B cell (primary cell): ENCODE measurements around the gene SEMA6D. TPM values are rescaled to one million over a fixed set of nuclear protein-coding genes. Genes with fewer than 3 reads are reported as not detected.

ENCODE experiments used
- ATAC-seq: fragments of 200-7000 bp; cut with Tn5 transposase; one replicate; pipeline ENCODE4 v1.10.0; 2021; ENCODE audit warnings: low read depth, mild to moderate bottlenecking, moderate number of reproducible peaks, moderate library complexity
- CTCF ChIA-PET: fragments of 350-600 bp; sonication (Branson Sonifier 250); formaldehyde crosslinking; loops from one replicate; lab custom pipeline; 2021; ENCODE audit warnings: antibody characterized with exemption, inconsistent platforms; lab: Charles Lee
- POLR2A ChIA-PET: fragments of 350-600 bp; sonication (Branson Sonifier 250); formaldehyde crosslinking; loops from one replicate; lab custom pipeline; 2021; ENCODE audit warnings: antibody characterized with exemption; lab: Charles Lee
- DNase-seq: peaks from one replicate; pipeline ENCODE4 v3.0.0; 2013
- H2AFZ ChIP-seq: 2 replicates; pipeline ENCODE4 v1.6.1; 2012; ENCODE audit warnings: mild to moderate bottlenecking, low read depth, low read length; ENCODE audit not compliant: insufficient read depth, poor library complexity, severe bottlenecking
- H3K27ac ChIP-seq, 2 donors: 1 replicate in 1 of 2; 2 replicates in 1 of 2; pipeline ENCODE4 v1.5.1; 2012 to 2013; ENCODE audit warnings: low read length in 2 of 2, mild to moderate bottlenecking in 2 of 2, moderate library complexity in 1 of 2
- H3K27me3 ChIP-seq, 4 experiments: fragments of 200-600 bp in 1 of 4; sonication (generic) in 1 of 4; replicated peaks in 1 of 4; 1 replicate in 2 of 4; 2 replicates in 2 of 4; pipeline versions ENCODE4 v1.6.1 to v1.7.0; 2013 to 2016; ENCODE audit warnings: low read length in 3 of 4, mild to moderate bottlenecking in 2 of 4, mixed read lengths in 1 of 4, moderate library complexity in 1 of 4; ENCODE audit not compliant: insufficient read depth in 4 of 4, control insufficient read depth in 3 of 4; ENCODE audit errors: control extremely low read depth in 1 of 4
- H3K36me3 ChIP-seq, 2 experiments: replicated peaks in 1 of 2; 1 replicate in 1 of 2; 2 replicates in 1 of 2; pipeline versions ENCODE4 v1.6.1 to v1.7.1; 2013; ENCODE audit warnings: low read length in 1 of 2; ENCODE audit not compliant: insufficient read depth in 2 of 2, control insufficient read depth in 1 of 2; ENCODE audit errors: control extremely low read depth in 1 of 2, extremely low read depth in 1 of 2
- H3K4me1 ChIP-seq, 2 donors: fragments of 200-600 bp in 1 of 2; sonication (generic) in 1 of 2; 1 replicate in 1 of 2; 2 replicates in 1 of 2; pipeline versions ENCODE4 v1.5.1 to v1.6.1; 2013 to 2017; ENCODE audit warnings: low read length in 2 of 2; ENCODE audit not compliant: control insufficient read depth in 2 of 2, insufficient read depth in 2 of 2
- H3K4me2 ChIP-seq: replicated peaks from 2 replicates; pipeline ENCODE3; 2012; ENCODE audit warnings: mild to moderate bottlenecking, low read depth, low read length; ENCODE audit not compliant: poor library complexity, severe bottlenecking
- H3K4me3 ChIP-seq, 5 experiments: fragments of 200-600 bp in 1 of 5; sonication (generic) in 1 of 5; 1 replicate in 3 of 5; 2 replicates in 2 of 5; pipeline versions ENCODE4 v1.5.1 to v1.7.0; 2011 to 2016; ENCODE audit warnings: low read length in 4 of 5, mild to moderate bottlenecking in 4 of 5, low read depth in 2 of 5, control low read depth in 1 of 5, moderate library complexity in 1 of 5; ENCODE audit not compliant: insufficient read depth in 1 of 5; ENCODE audit errors: control extremely low read depth in 1 of 5, extremely low read depth in 1 of 5
- H3K79me2 ChIP-seq: fragments of 200-600 bp; sonication (generic); one replicate; pipeline ENCODE4 v1.6.0; 2016; ENCODE audit warnings: low read length; ENCODE audit not compliant: control insufficient read depth, insufficient read depth
- H3K9ac ChIP-seq: fragments of 200-600 bp; sonication (generic); 2 replicates; pipeline ENCODE4 v1.6.1; 2017; ENCODE audit warnings: mild to moderate bottlenecking, low read length, moderate library complexity
- H3K9me3 ChIP-seq, 3 donors: one replicate each; pipeline versions ENCODE4 v1.6.1 to v1.7.1; 2013; ENCODE audit warnings: low read length in 2 of 3; ENCODE audit not compliant: control insufficient read depth in 2 of 3, insufficient read depth in 1 of 3; ENCODE audit errors: control extremely low read depth in 1 of 3
- H4K20me1 ChIP-seq: 2 replicates; pipeline ENCODE4 v1.6.0; 2012; ENCODE audit warnings: mild to moderate bottlenecking, low read length; ENCODE audit not compliant: insufficient read depth, control insufficient read depth, poor library complexity, severe bottlenecking
- H3K27ac Mint-ChIP-seq: one replicate; pipeline ENCODE4 v1.8.0; 2021; ENCODE audit warnings: mixed read lengths
- H3K27me3 Mint-ChIP-seq: one replicate; pipeline ENCODE4 v1.8.0; 2021; ENCODE audit warnings: mixed read lengths
- H3K4me1 Mint-ChIP-seq: one replicate; pipeline ENCODE4 v1.8.0; 2021; ENCODE audit warnings: mixed read lengths
- H3K4me3 Mint-ChIP-seq: one replicate; pipeline ENCODE4 v1.8.0; 2021; ENCODE audit warnings: mixed read lengths
- H3K9me3 Mint-ChIP-seq: one replicate; pipeline ENCODE4 v1.8.0; 2022; ENCODE audit warnings: mixed read lengths; ENCODE audit not compliant: insufficient read depth
- EZH2 ChIP-seq: IDR thresholded peaks from 2 replicates; pipeline ENCODE4 v1.6.1; 2012; ENCODE audit warnings: borderline replicate concordance, low read depth, mild to moderate bottlenecking, moderate library complexity, low read length; ENCODE audit not compliant: insufficient read depth, poor library complexity, severe bottlenecking
- WGBS: methylation state at CpG from one replicate; pipeline ENCODE4 v1.1.5; 2013; ENCODE audit warnings: missing lambda C conversion rate; ENCODE audit not compliant: insufficient coverage; 5-methylcytosine and 5-hydroxymethylcytosine counted together
- intact Hi-C: fragments of 100-400 bp; cut with micrococcal nuclease; formaldehyde crosslinking; loops from one replicate; pipeline ENCODE4 v1.10.0; 2022
- polyA plus RNA-seq: library from polyadenylated mRNA; depleted of rRNA; stranded (reverse); fragments of >200 nt; gene quantifications from 2 replicates; pipeline ENCODE4 v1.2.3, GENCODE V29; 2012
- total RNA-seq, 2 donors: library from RNA; stranded (reverse); fragments of 120-200 nt in 1 of 2; gene quantifications; 1 replicate in 1 of 2; 2 replicates in 1 of 2; pipeline versions ENCODE4 v1.2.3 to v1.2.4, GENCODE V29; 2013 to 2022
- TF ChIP-seq, protein P1 (sequence below): fragments of 200-600 bp; IDR thresholded peaks from one replicate; pipeline ENCODE4 v1.8.0; 2022; ENCODE audit warnings: antibody characterized with exemption, mild to moderate bottlenecking

The SEMA6D gene
- total and polyA plus RNA-seq, 2 donors (not counting 1 experiment from before 2014, with no cell fraction given): not detected

DNA sequence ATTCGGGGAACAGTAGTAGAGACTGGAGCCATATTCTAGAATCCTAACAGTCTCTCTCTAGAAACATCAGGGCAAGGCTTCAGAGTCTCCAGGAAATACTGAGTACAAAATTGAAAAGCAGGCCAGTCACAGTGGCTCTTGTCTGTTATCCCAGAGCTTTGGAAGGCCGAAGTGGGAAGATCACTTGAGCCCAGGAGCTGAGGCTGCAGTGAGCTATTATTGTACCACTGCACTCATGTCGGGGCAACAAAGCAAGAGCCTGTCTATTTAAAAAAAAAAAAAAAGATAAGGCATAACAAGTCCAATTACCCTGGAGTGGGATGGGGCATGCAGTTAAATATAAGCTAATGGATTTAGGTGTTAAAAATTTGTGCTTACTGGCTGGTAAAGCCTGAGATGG, 79.0 kb downstream of the SEMA6D start:
- no peaks in the 10 kb centered on the region for H3K9me3 ChIP-seq
- H3K4me3 ChIP-seq: no peak overlapping the region
- Mint-ChIP-seq H3K4me3 (no peak overlapping the region), H3K4me1 (no peaks in the 10 kb centered on the region), H3K27ac (no peak overlapping the region), H3K27me3 (peaks cover 3% of the 10 kb centered on the region), H3K9me3 (no peaks in the 10 kb centered on the region)
- ATAC-seq (no peak), DNase-seq (no peak)
- H2AFZ ChIP-seq: no peak overlapping the region
- TF ChIP-seq EZH2: no peak
- TF ChIP-seq, protein P1, sequence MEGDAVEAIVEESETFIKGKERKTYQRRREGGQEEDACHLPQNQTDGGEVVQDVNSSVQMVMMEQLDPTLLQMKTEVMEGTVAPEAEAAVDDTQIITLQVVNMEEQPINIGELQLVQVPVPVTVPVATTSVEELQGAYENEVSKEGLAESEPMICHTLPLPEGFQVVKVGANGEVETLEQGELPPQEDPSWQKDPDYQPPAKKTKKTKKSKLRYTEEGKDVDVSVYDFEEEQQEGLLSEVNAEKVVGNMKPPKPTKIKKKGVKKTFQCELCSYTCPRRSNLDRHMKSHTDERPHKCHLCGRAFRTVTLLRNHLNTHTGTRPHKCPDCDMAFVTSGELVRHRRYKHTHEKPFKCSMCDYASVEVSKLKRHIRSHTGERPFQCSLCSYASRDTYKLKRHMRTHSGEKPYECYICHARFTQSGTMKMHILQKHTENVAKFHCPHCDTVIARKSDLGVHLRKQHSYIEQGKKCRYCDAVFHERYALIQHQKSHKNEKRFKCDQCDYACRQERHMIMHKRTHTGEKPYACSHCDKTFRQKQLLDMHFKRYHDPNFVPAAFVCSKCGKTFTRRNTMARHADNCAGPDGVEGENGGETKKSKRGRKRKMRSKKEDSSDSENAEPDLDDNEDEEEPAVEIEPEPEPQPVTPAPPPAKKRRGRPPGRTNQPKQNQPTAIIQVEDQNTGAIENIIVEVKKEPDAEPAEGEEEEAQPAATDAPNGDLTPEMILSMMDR: no peak
- ChIA-PET CTCF (no interaction called here), POLR2A (no interaction called here)
- 100% methylated on average over 1 of the region's 3 CpGs for WGBS
- intact Hi-C loops: no loop called here
- no peak overlapping the region for H3K4me2 ChIP-seq
- H3K27ac ChIP-seq: no peak overlapping the region
- H3K27me3 ChIP-seq: no peaks in the 10 kb centered on the region
- H3K9ac ChIP-seq: no peak overlapping the region
- H3K79me2 ChIP-seq: no peaks in the 10 kb centered on the region
- H3K4me1 ChIP-seq: no peaks in the 10 kb centered on the region
- H3K36me3 ChIP-seq: no peaks in the 10 kb centered on the region
- H4K20me1 ChIP-seq: no peaks in the 10 kb centered on the region

DNA sequence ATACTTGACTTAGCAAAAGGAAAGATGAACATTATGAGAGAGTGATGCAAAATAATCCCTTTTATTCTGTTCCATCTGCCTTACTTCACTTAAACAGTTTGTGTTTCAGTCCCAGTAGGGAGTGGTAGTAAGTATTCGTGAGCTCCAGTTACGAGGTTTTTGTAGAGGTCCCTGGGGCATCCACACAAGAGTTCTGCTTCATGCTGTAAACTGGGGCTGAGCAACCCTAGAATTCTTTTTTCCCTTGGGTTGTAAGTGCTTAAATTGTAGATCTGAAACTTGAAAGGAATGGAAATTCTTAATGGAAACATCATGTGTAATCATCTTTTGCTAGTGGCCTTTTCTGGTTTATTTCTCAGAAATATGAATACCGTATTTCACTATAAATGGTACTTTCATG, 79.5 kb downstream of the SEMA6D start:
- H3K27me3 Mint-ChIP-seq: peaks cover 3% of the 10 kb centered on the region

More for the DNA sequence above, 79.5 kb downstream of the SEMA6D start:
- Histone ChIP-seq H3K79me2 (no peaks in the 10 kb centered on the region), H4K20me1 (no peaks in the 10 kb centered on the region), H3K9ac (no peak overlapping the region), H2AFZ (no peak overlapping the region), H3K27ac (no peak overlapping the region), H3K27me3 (no peaks in the 10 kb centered on the region), H3K9me3 (no peaks in the 10 kb centered on the region), H3K36me3 (no peaks in the 10 kb centered on the region), H3K4me1 (no peaks in the 10 kb centered on the region), H3K4me3 (no peak overlapping the region), H3K4me2 (no peak overlapping the region)
- no peak overlapping the region for H3K27ac Mint-ChIP-seq
- intact Hi-C loops: no loop called here
- POLR2A ChIA-PET: no interaction called here
- H3K4me1 Mint-ChIP-seq: no peaks in the 10 kb centered on the region
- DNase-seq (no peak), ATAC-seq (no peak)
- TF ChIP-seq, protein P1: no peak
- TF ChIP-seq EZH2: no peak
- CTCF ChIA-PET: no interaction called here
- no peaks in the 10 kb centered on the region for H3K9me3 Mint-ChIP-seq
- no peak overlapping the region for H3K4me3 Mint-ChIP-seq
- WGBS: 42% methylated on average over 2 of the region's 3 CpGs
